Loucy (cell line): ENCODE data around the gene TRIM58.

Experiments
- H2AFZ ChIP-seq: fragments of 200-600 bp; sonication (generic); 2 replicates; pipeline ENCODE4 v1.6.0; 2016; ENCODE audit warnings: antibody characterized with exemption, mild to moderate bottlenecking, low read length, moderate library complexity
- H3F3A ChIP-seq: fragments of 200-600 bp; 2 replicates; pipeline ENCODE4 v1.6.0; 2016; ENCODE audit warnings: antibody characterized with exemption, low read depth, mild to moderate bottlenecking
- H3K27me3 ChIP-seq: fragments of 200-600 bp; sonication (generic); 2 replicates; pipeline ENCODE4 v1.6.1; 2014; ENCODE audit warnings: low read length, mild to moderate bottlenecking; ENCODE audit not compliant: insufficient read depth, poor library complexity, severe bottlenecking
- H3K36me3 ChIP-seq: fragments of 200-600 bp; sonication (generic); 2 replicates; pipeline ENCODE4 v1.6.1; 2016; ENCODE audit warnings: low read length; ENCODE audit not compliant: insufficient read depth
- H3K4me1 ChIP-seq: fragments of 200-600 bp; sonication (generic); 2 replicates; pipeline ENCODE4 v1.5.1; 2014; ENCODE audit warnings: low read length, mild to moderate bottlenecking; ENCODE audit not compliant: insufficient read depth, poor library complexity, severe bottlenecking
- H3K4me2 ChIP-seq: fragments of 200-600 bp; sonication (generic); 2 replicates; pipeline ENCODE4 v1.6.0; 2014; ENCODE audit warnings: antibody characterized with exemption, low read length, low read depth, mild to moderate bottlenecking; ENCODE audit not compliant: poor library complexity, severe bottlenecking
- H3K4me3 ChIP-seq: fragments of 200-600 bp; sonication (generic); 2 replicates; pipeline ENCODE4 v1.5.1; 2014; ENCODE audit warnings: low read length, mild to moderate bottlenecking, mixed read lengths; ENCODE audit not compliant: poor library complexity, severe bottlenecking
- H3K79me2 ChIP-seq: fragments of 200-600 bp; sonication (generic); 2 replicates; pipeline ENCODE4 v1.6.1; 2014; ENCODE audit warnings: low read length; ENCODE audit not compliant: insufficient read depth
- H3K9ac ChIP-seq: fragments of 200-600 bp; sonication (generic); 2 replicates; pipeline ENCODE4 v1.6.0; 2014; ENCODE audit warnings: mild to moderate bottlenecking, low read depth, low read length, moderate library complexity; ENCODE audit not compliant: poor library complexity, severe bottlenecking
- H3K9me2 ChIP-seq: fragments of 200-600 bp; sonication (generic); replicated peaks from 2 replicates; pipeline ENCODE4 v1.6.1; 2016; ENCODE audit warnings: low read depth, low read length, mixed read lengths
- H3K9me3 ChIP-seq: fragments of 200-600 bp; sonication (generic); 2 replicates; pipeline ENCODE4 v1.6.1; 2014; ENCODE audit warnings: mild to moderate bottlenecking, antibody characterized with exemption, low read length, low read depth; ENCODE audit not compliant: insufficient read depth
- H4K20me1 ChIP-seq: fragments of 200-600 bp; sonication (generic); 2 replicates; pipeline ENCODE4 v1.6.0; 2014; ENCODE audit warnings: antibody characterized with exemption, low read length, mild to moderate bottlenecking; ENCODE audit not compliant: insufficient read depth, poor library complexity, severe bottlenecking
- EZH2phosphoT487 ChIP-seq: fragments of 200-600 bp; IDR thresholded peaks from 2 replicates; pipeline ENCODE4 v1.6.1; 2018; ENCODE audit warnings: antibody characterized with exemption, mild to moderate bottlenecking, moderate library complexity, borderline replicate concordance
- TF ChIP-seq, protein P1 (sequence below): fragments of 200-600 bp; sonication (generic); conservative IDR thresholded peaks from 2 replicates; pipeline ENCODE4 v1.5.1; 2014; ENCODE audit warnings: mild to moderate bottlenecking, antibody characterized with exemption, low read length

TRIM58 gene

DNA sequence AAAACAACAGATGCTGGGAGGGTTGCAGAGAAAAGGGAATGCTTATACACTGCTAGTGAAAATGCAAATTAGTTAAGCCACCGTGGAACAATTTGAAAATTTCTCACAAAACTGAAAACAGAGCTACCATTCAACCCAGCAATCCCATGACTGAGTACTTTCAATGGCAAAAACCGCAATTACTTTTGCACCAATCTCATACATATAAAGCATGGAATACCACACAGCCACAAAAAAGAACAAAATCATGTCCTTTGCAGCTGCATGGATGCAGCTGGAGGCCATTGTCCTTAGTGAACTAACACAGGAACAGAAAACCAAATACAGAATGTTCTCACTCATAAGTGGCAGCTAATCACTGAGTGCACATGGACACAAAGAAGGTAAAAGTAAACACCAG, 56.8 kb downstream of the TRIM58 start:
- Histone ChIP-seq H3K27me3 (no peaks in the 10 kb centered on the region), H3K9me3 (no peaks in the 10 kb centered on the region), H3K4me2 (no peak overlapping the region), H3K9me2 (no peaks in the 10 kb centered on the region), H3K4me3 (no peak overlapping the region), H3K9ac (no peak overlapping the region), H3K36me3 (no peaks in the 10 kb centered on the region), H3K79me2 (no peaks in the 10 kb centered on the region), H3K4me1 (no peaks in the 10 kb centered on the region), H4K20me1 (no peaks in the 10 kb centered on the region), H2AFZ (no peak overlapping the region), H3F3A (no peaks in the 10 kb centered on the region)
- TF ChIP-seq, protein P1, sequence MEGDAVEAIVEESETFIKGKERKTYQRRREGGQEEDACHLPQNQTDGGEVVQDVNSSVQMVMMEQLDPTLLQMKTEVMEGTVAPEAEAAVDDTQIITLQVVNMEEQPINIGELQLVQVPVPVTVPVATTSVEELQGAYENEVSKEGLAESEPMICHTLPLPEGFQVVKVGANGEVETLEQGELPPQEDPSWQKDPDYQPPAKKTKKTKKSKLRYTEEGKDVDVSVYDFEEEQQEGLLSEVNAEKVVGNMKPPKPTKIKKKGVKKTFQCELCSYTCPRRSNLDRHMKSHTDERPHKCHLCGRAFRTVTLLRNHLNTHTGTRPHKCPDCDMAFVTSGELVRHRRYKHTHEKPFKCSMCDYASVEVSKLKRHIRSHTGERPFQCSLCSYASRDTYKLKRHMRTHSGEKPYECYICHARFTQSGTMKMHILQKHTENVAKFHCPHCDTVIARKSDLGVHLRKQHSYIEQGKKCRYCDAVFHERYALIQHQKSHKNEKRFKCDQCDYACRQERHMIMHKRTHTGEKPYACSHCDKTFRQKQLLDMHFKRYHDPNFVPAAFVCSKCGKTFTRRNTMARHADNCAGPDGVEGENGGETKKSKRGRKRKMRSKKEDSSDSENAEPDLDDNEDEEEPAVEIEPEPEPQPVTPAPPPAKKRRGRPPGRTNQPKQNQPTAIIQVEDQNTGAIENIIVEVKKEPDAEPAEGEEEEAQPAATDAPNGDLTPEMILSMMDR, result no peak
- no peak for TF ChIP-seq EZH2phosphoT487

DNA sequence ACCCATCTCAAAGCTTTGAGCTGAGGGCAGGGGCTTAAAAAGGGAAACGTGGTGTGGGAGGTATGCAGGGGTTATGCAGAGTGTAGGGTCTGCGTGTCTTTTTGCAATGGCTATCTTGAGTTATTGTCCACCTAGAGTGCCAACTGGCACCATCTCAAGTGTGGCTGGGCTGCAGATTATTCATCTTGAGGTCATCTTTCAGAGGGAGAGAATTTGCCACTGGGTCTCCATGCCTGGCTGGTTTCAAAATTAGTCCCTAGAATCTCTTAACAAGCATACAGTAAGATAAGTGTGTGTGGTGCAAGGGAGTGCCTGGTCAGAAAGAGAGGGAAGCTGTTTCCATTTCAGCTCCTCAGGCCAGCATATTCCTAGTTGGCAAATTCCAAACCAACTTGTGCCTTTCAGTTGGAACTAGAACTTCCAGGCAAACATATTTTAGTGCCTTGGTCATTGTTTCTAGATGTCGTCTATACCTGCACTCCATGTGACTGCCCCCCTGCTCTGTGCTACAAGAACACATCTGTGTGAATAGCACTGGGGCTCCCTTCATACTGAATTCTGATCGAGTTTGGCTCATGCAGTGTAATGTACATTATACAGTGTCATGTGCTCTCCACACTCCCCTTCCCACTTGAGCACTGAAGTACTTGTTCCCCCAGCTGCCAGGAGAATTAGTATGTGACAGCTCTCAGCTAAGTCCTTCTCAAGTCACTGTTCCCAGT, 58.1 kb downstream of the TRIM58 start:
- Histone ChIP-seq H3K9me2 (no peaks in the 10 kb centered on the region), H3K4me3 (no peak overlapping the region), H3K4me2 (no peak overlapping the region), H3F3A (no peaks in the 10 kb centered on the region), H3K9ac (no peak overlapping the region), H2AFZ (no peak overlapping the region), H3K36me3 (no peaks in the 10 kb centered on the region), H3K79me2 (no peaks in the 10 kb centered on the region), H3K27me3 (no peaks in the 10 kb centered on the region), H4K20me1 (no peaks in the 10 kb centered on the region), H3K4me1 (no peaks in the 10 kb centered on the region), H3K9me3 (no peaks in the 10 kb centered on the region)
- TF ChIP-seq, protein P1, result no peak
- TF ChIP-seq EZH2phosphoT487, result no peak

DNA sequence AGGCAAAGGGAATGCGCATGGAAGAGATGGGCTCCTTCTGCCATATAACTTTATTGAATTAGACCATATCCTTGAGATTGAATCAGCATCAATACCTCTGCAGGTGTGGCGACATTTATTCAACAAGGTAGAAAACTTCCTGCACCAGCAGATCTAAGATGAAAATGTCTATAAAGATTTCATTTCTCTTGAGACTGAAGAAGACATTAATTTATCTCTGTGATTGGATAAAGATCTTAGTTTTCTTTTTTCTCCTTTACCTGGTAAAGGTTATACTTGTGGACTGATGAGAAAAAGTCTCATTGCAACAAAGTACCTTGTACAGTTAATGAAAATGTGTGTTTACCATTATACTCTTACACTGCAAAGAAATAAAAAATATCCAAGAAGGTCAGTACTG, 63.0 kb downstream of the TRIM58 start, which contains the start of gene OR2T8:
Gene OR2T8, plus strand, starts transcription at position 301 of the 400 bp plus-strand sequence. CDS start 766 bp downstream, outside the sequence.
- Histone ChIP-seq H3K9me2 (no peaks in the 10 kb centered on the region), H3K4me1 (no peaks in the 10 kb centered on the region), H3K4me3 (no peak within 1 kb of the TSS), H3K27me3 (no peaks in the 10 kb centered on the region), H3K36me3 (no peaks in the 10 kb centered on the region), H3K9me3 (no peaks in the 10 kb centered on the region), H2AFZ (no peak within 1 kb of the TSS), H3K4me2 (no peak within 1 kb of the TSS), H3K9ac (no peak within 1 kb of the TSS), H4K20me1 (no peaks in the 10 kb centered on the region), H3K79me2 (no peaks in the 10 kb centered on the region), H3F3A (no peaks in the 10 kb centered on the region)
- TF ChIP-seq, protein P1, result no peak
- no peak for TF ChIP-seq EZH2phosphoT487
